HG02798 (cell line): Measurements from ENCODE around the gene UQCRH.
A peak's percentile ranks its signal among the peaks of the same experiment; 100 is the strongest.

Experiments used
- ATAC-seq: cut with Tn5 transposase; IDR thresholded peaks from one replicate; pipeline ENCODE4 v1.9.1; 2021; ENCODE audit warnings: mild to moderate bottlenecking; ENCODE audit not compliant: unreplicated experiment, poor library complexity

Gene UQCRH

GRCh38 chr1:46303038-46303871, at the start of gene UQCRH, which contains the start of gene LRRC41:
Gene UQCRH, plus strand, starts transcription at chr1:46303698. Its CDS starts 69 bp downstream, at chr1:46303767.
Gene LRRC41, minus strand, starts transcription at chr1:46303616. Its CDS starts 294 bp downstream, at chr1:46303322.
- ATAC-seq, result peak; percentile 84

- no peak for ATAC-seq
Observed at GRCh38 chr1:46254668-46255067, 48.8 kb upstream of the UQCRH start.

GRCh38 chr1:46256523-46256922, 47.0 kb upstream of the UQCRH start:
- no peak for ATAC-seq

GRCh38 chr1:46262508-46262907, 41.0 kb upstream of the UQCRH start:
- ATAC-seq, result no peak

- no peak for ATAC-seq
Observed at GRCh38 chr1:46263146-46263545, 40.4 kb upstream of the UQCRH start.

- ATAC-seq, result no peak
Observed at GRCh38 chr1:46268578-46268977, 34.9 kb upstream of the UQCRH start.

- ATAC-seq, result no peak
Observed at GRCh38 chr1:46274225-46275029, 29.1 kb upstream of the UQCRH start.

- no peak for ATAC-seq
Observed at GRCh38 chr1:46275030-46275337, 28.5 kb upstream of the UQCRH start.

GRCh38 chr1:46277658-46278373, 25.7 kb upstream of the UQCRH start:
- ATAC-seq, result no peak

- no peak for ATAC-seq
Observed at GRCh38 chr1:46278807-46279206, 24.7 kb upstream of the UQCRH start.

- no peak for ATAC-seq
Observed at GRCh38 chr1:46280092-46280491, 23.4 kb upstream of the UQCRH start.

- no peak for ATAC-seq
Observed at GRCh38 chr1:46281021-46281420, 22.5 kb upstream of the UQCRH start.

- no peak for ATAC-seq
Observed at GRCh38 chr1:46284058-46284457, 19.4 kb upstream of the UQCRH start.

- no peak for ATAC-seq
Observed at GRCh38 chr1:46284597-46285564, 18.6 kb upstream of the UQCRH start.

- ATAC-seq, result no peak
Observed at GRCh38 chr1:46285730-46286477, 17.6 kb upstream of the UQCRH start.

GRCh38 chr1:46288485-46289133, 14.9 kb upstream of the UQCRH start:
- no peak for ATAC-seq

GRCh38 chr1:46289134-46289494, 14.4 kb upstream of the UQCRH start:
- no peak for ATAC-seq

- ATAC-seq, result no peak
Observed at GRCh38 chr1:46289976-46290375, 13.5 kb upstream of the UQCRH start.

- ATAC-seq, result no peak
Observed at GRCh38 chr1:46295306-46295705, 8.2 kb upstream of the UQCRH start.
